Measurements from ENCODE around the gene SUPT6H. TPM values are rescaled to one million over a fixed set of nuclear protein-coding genes. Genes with fewer than 3 reads are reported as not detected.

The SUPT6H gene

DNA sequence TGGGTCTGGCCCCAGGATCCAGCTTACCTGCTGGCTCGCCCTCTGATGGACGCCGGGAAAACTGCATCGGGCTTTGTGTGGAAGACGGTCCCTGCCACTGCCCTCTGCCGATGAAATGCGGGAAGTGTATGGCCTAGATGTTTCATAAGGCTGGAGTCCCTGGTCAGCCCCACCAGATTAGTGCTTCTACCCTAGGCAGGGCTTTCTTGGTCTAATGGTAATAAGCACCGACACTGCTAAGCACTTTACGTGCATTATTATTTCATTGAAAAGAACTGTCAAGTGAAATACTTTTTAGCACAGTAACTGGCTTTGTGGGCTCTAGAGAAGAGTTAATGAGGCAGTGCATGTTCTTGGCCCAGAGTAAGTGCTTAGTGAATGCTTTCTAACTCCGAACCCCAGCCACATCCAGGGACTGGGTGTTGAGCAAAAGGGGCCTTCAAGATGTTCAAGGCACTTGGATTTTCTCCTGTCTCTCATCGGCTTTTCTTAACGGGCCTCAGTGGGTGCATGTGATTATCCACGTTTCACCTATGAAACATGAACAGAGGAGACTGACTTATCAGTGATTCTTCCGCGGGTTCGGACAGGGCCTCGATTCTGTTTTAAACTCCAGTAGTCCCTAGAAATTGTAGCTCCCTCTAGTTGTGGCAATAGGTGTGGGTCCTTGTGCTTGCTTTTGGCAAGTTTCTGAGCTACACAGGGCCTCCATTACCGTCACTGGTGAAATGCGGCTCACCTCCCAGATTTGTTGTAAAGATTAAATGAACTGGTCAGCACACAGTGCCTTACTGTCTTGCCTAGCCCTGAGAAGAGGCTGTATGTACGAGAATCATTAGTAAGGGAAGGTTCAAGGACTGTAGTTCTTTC lies 88.4 kb downstream of the SUPT6H start:
- no peaks in the 10 kb centered on the region for H3K27me3 ChIP-seq (ENCODE audit: control insufficient read depth in 1 of 2, insufficient read depth in 1 of 2, low read length in 2 of 2)

DNA sequence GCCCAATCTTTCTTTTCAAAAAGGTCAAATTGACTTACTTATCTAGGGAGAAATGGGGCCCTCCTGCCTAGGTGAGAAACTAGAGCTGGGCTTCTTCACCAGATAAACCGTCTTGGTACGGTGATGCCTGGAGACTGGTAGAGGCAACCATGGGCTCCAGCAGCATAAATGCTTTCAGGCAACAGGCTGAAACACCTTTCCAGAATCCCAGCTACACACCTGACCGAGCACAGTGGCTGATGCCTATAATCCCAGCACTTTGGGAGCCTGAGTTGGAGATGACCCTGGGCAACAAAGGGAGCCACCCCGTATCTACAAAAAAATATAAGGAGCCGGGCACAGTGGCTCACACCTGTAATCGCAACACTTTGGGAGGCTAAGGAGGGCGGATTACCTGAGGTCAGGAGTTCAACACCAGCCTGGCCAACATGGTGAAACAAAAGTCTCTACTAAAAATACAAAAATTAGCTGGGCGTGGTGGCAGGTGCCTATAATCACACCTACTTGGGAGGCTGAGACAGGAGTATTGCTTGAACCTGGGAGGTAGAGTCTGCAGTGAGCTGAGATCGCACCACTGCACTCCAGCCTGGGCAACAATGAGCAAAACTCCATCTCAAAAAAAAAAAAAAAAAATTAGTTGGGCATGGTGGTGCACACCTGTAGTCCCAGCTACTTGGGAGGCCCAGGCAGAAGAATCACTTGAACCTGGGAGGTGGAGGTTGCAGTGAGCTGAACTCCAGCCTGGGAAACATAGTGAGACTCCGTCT lies 89.8 kb downstream of the SUPT6H start:
- Histone ChIP-seq H3K4ac (ENCODE audit: low read depth in 1 of 2, low read length in 2 of 2) (no peak overlapping the region), H3K18ac (ENCODE audit: low read depth in 1 of 2, low read length in 2 of 2) (no peak overlapping the region), H2AK5ac (ENCODE audit: low read length, severe bottlenecking) (no peak overlapping the region), H3K27ac (ENCODE audit: low read length, poor library complexity, severe bottlenecking) (no peak overlapping the region), H3K27me3 (ENCODE audit: control insufficient read depth in 1 of 2, insufficient read depth in 1 of 2, low read length in 2 of 2) (no peaks in the 10 kb centered on the region), H4K91ac (ENCODE audit: low read length) (no peak overlapping the region), H3K23ac (ENCODE audit: low read length in 2 of 2) (no peak overlapping the region), H3K36me3 (ENCODE audit: control insufficient read depth in 1 of 2, insufficient read depth in 2 of 2, low read depth in 1 of 2, low read length in 2 of 2) (peaks cover 58 to 66% of the 10 kb centered on the region in 2 experiments), H3K4me3 (ENCODE audit: insufficient read depth in 1 of 2, low read depth in 1 of 2, low read length in 2 of 2) (no peak overlapping the region), H2BK120ac (ENCODE audit: low read depth, low read length) (no peak overlapping the region), H3K9ac (ENCODE audit: low read length) (no peak overlapping the region), H3K9me3 (ENCODE audit: control insufficient read depth, low read length) (no peaks in the 10 kb centered on the region), H2BK15ac (ENCODE audit: low read depth, poor library complexity, severe bottlenecking) (no peak overlapping the region), H3K14ac (ENCODE audit: low read length in 2 of 2) (no peak overlapping the region), H2BK5ac (ENCODE audit: low read depth, low read length, poor library complexity, severe bottlenecking) (no peak overlapping the region), H2AFZ (ENCODE audit: low read depth, low read length) (no peak overlapping the region), H4K8ac (ENCODE audit: low read length) (no peak overlapping the region), H3K4me2 (ENCODE audit: low read length, poor library complexity, severe bottlenecking) (no peak overlapping the region), H2BK12ac (ENCODE audit: low read length in 2 of 2) (no peak overlapping the region), H3K4me1 (ENCODE audit: control insufficient read depth, insufficient read depth, low read depth, low read length) (peaks cover 37% of the 10 kb centered on the region), H3K79me1 (replicated peaks; ENCODE audit: low read length, poor library complexity, severe bottlenecking) (peaks cover 14% of the 10 kb centered on the region)
- 94% methylated on average over 9 of the region's 10 CpGs for WGBS
- DNase-seq = no peak

More for the DNA sequence above, 88.4 kb downstream of the SUPT6H start:
- no peak overlapping the region for H2BK5ac ChIP-seq (ENCODE audit: low read depth, low read length, poor library complexity, severe bottlenecking)
- H3K4me2 ChIP-seq (ENCODE audit: low read length, poor library complexity, severe bottlenecking) = no peak overlapping the region
- peak overlapping the region; percentile 73 for H3K9ac ChIP-seq (ENCODE audit: low read length)
- no peak overlapping the region for H2AFZ ChIP-seq (ENCODE audit: low read depth, low read length)
- H4K91ac ChIP-seq (ENCODE audit: low read length) = no peak overlapping the region
- 55% methylated on average over 18 of the region's 20 CpGs for WGBS
- peaks cover 47% of the 10 kb centered on the region for H3K4me1 ChIP-seq (ENCODE audit: control insufficient read depth, insufficient read depth, low read depth, low read length)
- no peaks in the 10 kb centered on the region for H3K9me3 ChIP-seq (ENCODE audit: control insufficient read depth, low read length)
- H2BK12ac ChIP-seq (ENCODE audit: low read length in 2 of 2) = no peak overlapping the region
- no peak overlapping the region for H3K14ac ChIP-seq (ENCODE audit: low read length in 2 of 2)
- H3K27ac ChIP-seq (ENCODE audit: low read length, poor library complexity, severe bottlenecking) = no peak overlapping the region
- DNase-seq = peak; percentile 92
- H3K36me3 ChIP-seq (ENCODE audit: control insufficient read depth in 1 of 2, insufficient read depth in 2 of 2, low read depth in 1 of 2, low read length in 2 of 2) = peaks cover 60 to 69% of the 10 kb centered on the region in 2 experiments
- H3K4ac ChIP-seq (ENCODE audit: low read depth in 1 of 2, low read length in 2 of 2) = no peak overlapping the region
- H3K4me3 ChIP-seq (ENCODE audit: insufficient read depth in 1 of 2, low read depth in 1 of 2, low read length in 2 of 2) = no peak overlapping the region
- H3K23ac ChIP-seq (ENCODE audit: low read length in 2 of 2) = no peak overlapping the region
- no peak overlapping the region for H4K8ac ChIP-seq (ENCODE audit: low read length)
- H3K79me1 ChIP-seq (replicated peaks; ENCODE audit: low read length, poor library complexity, severe bottlenecking) = peaks cover 10% of the 10 kb centered on the region
- no peak overlapping the region for H2AK5ac ChIP-seq (ENCODE audit: low read length, severe bottlenecking)
- H3K18ac ChIP-seq (ENCODE audit: low read depth in 1 of 2, low read length in 2 of 2) = no peak overlapping the region
- H2BK120ac ChIP-seq (ENCODE audit: low read depth, low read length) = no peak overlapping the region
- no peak overlapping the region for H2BK15ac ChIP-seq (ENCODE audit: low read depth, poor library complexity, severe bottlenecking)

Small RNAs within 50 kb of the gene (small RNA-seq; reads per million reads assigned to genes)
- gene SNORD42A (ENCODE audit: low read depth) (not detected), gene SNORD42B (ENCODE audit: low read depth) (not detected), gene SNORD4A (ENCODE audit: low read depth) (not detected), gene SNORD4B (ENCODE audit: low read depth) (not detected)
